HL-60 (cell line): ENCODE results near the gene SEZ6L2.
"Not testable (repeated sequence)": the region's sequence is repeated elsewhere in the genome, so short reads cannot be mapped to it uniquely, and the experiment has no call there.

Experiments
- DNase-seq, 2 experiments: peaks; one replicate each; pipeline ENCODE4 v3.0.0-alpha.2; 2010 to 2020; ENCODE audit warnings: low read depth in 1 of 2, low spot score in 1 of 2
- H3K27ac ChIP-seq: fragments of 250-450 bp; sonication (Bioruptor Pico); replicated peaks from 2 replicates; pipeline ENCODE4 v1.5.1; 2020; ENCODE audit warnings: mild to moderate bottlenecking, moderate library complexity
- H3K27me3 ChIP-seq: fragments of 250-450 bp; sonication (Bioruptor Pico); 2 replicates; pipeline ENCODE4 v1.5.1; 2021; ENCODE audit warnings: mild to moderate bottlenecking, moderate library complexity; ENCODE audit not compliant: insufficient read depth, poor library complexity, severe bottlenecking
- H3K4me3 ChIP-seq: replicated peaks from 2 replicates; pipeline ENCODE4 v1.5.1; 2011; ENCODE audit warnings: mild to moderate bottlenecking, control low read depth, low read length; ENCODE audit not compliant: insufficient read depth
- CTCF ChIP-seq: IDR thresholded peaks from one replicate; pipeline ENCODE4 v1.5.1; 2011; ENCODE audit warnings: low read length, control low read depth, inconsistent platforms; ENCODE audit not compliant: insufficient read depth
- GABPA ChIP-seq: IDR thresholded peaks from 2 replicates; pipeline ENCODE4 v1.6.1; 2012; ENCODE audit warnings: low read depth
- POLR2AphosphoS5 ChIP-seq: IDR thresholded peaks from 2 replicates; pipeline ENCODE4 v1.6.1; 2012; ENCODE audit warnings: low read depth
- REST ChIP-seq: IDR thresholded peaks from 2 replicates; pipeline ENCODE4 v1.6.1; 2012; ENCODE audit warnings: low read depth; ENCODE audit not compliant: insufficient replicate concordance
- SPI1 ChIP-seq: IDR thresholded peaks from 2 replicates; pipeline ENCODE4 v1.6.1; 2012; ENCODE audit warnings: low read depth, mild to moderate bottlenecking, borderline replicate concordance

SEZ6L2 gene

GRCh38 chr16:29911676-29912010 is 12.3 kb upstream of the SEZ6L2 start:
- Histone ChIP-seq H3K27ac (no peak overlapping the region), H3K27me3 (no peaks in the 10 kb centered on the region), H3K4me3 (no peak overlapping the region)
- TF ChIP-seq POLR2AphosphoS5 (no peak), REST (no peak), SPI1 (no peak), CTCF (no peak), GABPA (no peak)
- no peak for DNase-seq

- H3K27me3 ChIP-seq: no peaks in the 10 kb centered on the region
- DNase-seq: no peak
- no peak overlapping the region for H3K27ac ChIP-seq
- no peak for TF ChIP-seq SPI1
- no peak for TF ChIP-seq GABPA
- TF ChIP-seq POLR2AphosphoS5: no peak; the same call in 1 of the 2 replicates
- TF ChIP-seq CTCF: no peak
- no peak for TF ChIP-seq REST
- no peak overlapping the region for H3K4me3 ChIP-seq
These were observed 11.7 kb upstream of the SEZ6L2 start for GRCh38 chr16:29910819-29911675.

- H3K27ac ChIP-seq, DNase-seq, H3K4me3 ChIP-seq, H3K27me3 ChIP-seq: not testable (repeated sequence)
These were observed 10.5 kb upstream of the SEZ6L2 start for GRCh38 chr16:29909851-29910250.

- Histone ChIP-seq H3K27ac (no peak overlapping the region), H3K27me3 (no peaks in the 10 kb centered on the region), H3K4me3 (no peak overlapping the region)
- TF ChIP-seq POLR2AphosphoS5: no peak
- no peak for TF ChIP-seq GABPA
- no peak for TF ChIP-seq SPI1
- no peak for TF ChIP-seq REST
- TF ChIP-seq CTCF: no peak
- DNase-seq: no peak
These were observed 10.0 kb upstream of the SEZ6L2 start for GRCh38 chr16:29909391-29909790.
